HFF-Myc (cell line): ENCODE data around the gene NIPA2.

Source experiments
- DNase-seq: peaks from one replicate; pipeline ENCODE4 v3.0.0-alpha.2; 2011; ENCODE audit warnings: low read depth; ENCODE audit errors: extremely low read depth
- H3K4me3 ChIP-seq: replicated peaks from 2 replicates; pipeline ENCODE4 v1.5.1; 2011; ENCODE audit warnings: low read depth, mild to moderate bottlenecking, control low read depth, low read length
- TF ChIP-seq, protein P1 (sequence below): IDR thresholded peaks from 2 replicates; pipeline ENCODE4 v1.5.1; 2012; ENCODE audit warnings: mild to moderate bottlenecking, low read depth, low read length, control low read depth; ENCODE audit errors: missing control alignments

Gene NIPA2

GRCh38 chr15:22904736-22905135 is 66.3 kb downstream of the NIPA2 start:
- no peak for DNase-seq
- H3K4me3 ChIP-seq: no peak overlapping the region
- TF ChIP-seq, protein P1, sequence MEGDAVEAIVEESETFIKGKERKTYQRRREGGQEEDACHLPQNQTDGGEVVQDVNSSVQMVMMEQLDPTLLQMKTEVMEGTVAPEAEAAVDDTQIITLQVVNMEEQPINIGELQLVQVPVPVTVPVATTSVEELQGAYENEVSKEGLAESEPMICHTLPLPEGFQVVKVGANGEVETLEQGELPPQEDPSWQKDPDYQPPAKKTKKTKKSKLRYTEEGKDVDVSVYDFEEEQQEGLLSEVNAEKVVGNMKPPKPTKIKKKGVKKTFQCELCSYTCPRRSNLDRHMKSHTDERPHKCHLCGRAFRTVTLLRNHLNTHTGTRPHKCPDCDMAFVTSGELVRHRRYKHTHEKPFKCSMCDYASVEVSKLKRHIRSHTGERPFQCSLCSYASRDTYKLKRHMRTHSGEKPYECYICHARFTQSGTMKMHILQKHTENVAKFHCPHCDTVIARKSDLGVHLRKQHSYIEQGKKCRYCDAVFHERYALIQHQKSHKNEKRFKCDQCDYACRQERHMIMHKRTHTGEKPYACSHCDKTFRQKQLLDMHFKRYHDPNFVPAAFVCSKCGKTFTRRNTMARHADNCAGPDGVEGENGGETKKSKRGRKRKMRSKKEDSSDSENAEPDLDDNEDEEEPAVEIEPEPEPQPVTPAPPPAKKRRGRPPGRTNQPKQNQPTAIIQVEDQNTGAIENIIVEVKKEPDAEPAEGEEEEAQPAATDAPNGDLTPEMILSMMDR: no peak

GRCh38 chr15:22907161-22907950 is 68.9 kb downstream of the NIPA2 start:
- no peak for DNase-seq
- TF ChIP-seq, protein P1: no peak
- H3K4me3 ChIP-seq: no peak overlapping the region

DNA sequence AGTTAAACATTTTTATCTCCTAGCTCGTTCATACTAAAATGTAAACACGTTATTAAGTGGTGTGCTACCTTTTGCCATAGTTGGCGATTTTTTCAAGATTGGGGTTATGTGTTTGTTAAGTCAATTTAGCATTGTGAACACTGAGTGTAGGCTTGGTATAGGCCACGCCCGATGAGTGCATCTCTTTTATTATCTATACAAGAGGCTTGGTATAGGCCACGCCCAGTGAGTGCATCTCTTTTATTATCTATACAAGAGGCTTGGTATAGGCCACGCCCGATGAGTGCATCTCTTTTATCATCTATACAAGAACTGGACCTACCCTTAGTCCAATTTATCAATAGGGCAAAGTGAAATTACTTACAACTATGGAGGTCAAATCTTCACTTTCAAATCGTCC is 70.4 kb downstream of the NIPA2 start:
- TF ChIP-seq, protein P1: no peak
- no peak overlapping the region for H3K4me3 ChIP-seq
- no peak for DNase-seq

- no peak overlapping the region for H3K4me3 ChIP-seq
- TF ChIP-seq, protein P1: no peak
- DNase-seq: no peak
Measured at GRCh38 chr15:22911306-22911705, 72.8 kb downstream of the NIPA2 start.

DNA sequence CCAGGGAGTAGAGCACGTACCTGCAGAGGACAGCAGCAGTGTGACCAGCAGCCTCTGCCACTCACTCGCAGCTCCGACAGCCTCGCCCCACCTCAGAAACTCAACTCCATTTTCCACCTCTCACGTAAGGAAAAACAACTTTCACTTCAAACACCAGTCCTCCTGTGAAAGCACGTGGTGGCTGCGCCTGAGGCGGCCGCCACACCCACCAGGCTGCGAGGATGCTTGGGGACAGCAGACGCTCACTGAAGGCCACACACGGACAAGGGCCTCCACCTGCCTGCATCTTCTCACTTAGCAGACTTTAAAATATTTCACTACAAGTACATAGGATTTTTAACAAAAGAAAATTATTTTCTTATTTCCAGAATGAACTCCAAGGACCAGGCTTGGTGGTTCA is 73.8 kb downstream of the NIPA2 start:
- TF ChIP-seq, protein P1: no peak
- H3K4me3 ChIP-seq: no peak overlapping the region
- no peak for DNase-seq

DNA sequence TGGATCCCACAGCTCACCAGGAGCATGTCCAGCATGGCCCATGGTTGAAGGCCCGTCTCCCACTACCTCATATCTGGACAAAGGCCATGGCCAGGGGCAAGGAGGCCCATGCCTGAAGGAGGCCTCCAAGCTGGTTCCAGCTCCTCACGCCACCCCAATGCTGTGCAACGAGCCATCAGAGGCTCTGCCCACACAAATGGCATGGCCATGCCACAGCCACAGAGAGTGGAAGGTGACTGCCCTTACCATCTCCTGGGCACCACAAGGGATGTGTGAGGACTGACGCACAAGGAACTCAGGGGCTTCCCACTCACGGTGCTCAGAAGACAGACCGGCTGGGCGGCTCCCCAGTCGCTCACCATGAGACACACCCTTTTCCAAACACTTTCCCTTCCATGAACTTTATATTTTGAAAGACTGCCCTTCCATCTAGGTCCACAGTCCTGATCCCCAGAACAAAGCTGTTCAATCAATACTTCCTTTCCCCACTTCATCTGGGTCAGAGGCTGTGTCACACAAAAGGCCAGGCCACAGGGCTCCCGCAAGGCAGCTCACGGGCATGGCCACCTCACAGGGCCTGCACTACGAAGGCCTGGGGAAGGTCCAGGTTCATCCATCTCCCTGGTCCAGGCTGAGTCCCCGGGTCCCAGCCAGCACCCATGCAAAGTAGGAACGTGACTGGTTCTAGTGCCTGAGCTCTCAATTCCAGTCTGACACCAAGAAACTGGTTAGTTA is 75.3 kb downstream of the NIPA2 start:
- TF ChIP-seq, protein P1: no peak
- no peak for DNase-seq
- H3K4me3 ChIP-seq: no peak overlapping the region
